HEK293T (cell line): ENCODE results near the gene CCDC179.

Source experiments
- CTCF ChIA-PET: fragments of 350-600 bp; formaldehyde crosslinking; extraction: SDS; loops from one replicate; lab custom pipeline; 2021; ENCODE audit warnings: antibody characterized with exemption, inconsistent platforms; lab: Yijun Ruan, JAX
- POLR2A ChIA-PET: fragments of 350-600 bp; formaldehyde crosslinking; extraction: SDS; loops from one replicate; lab custom pipeline; 2020; ENCODE audit warnings: antibody characterized with exemption, inconsistent platforms; lab: Yijun Ruan, JAX
- DNase-seq: peaks from one replicate; pipeline ENCODE4 v3.0.0; 2012; ENCODE audit warnings: mixed read lengths; ENCODE audit errors: extremely low spot score
- ARNT ChIP-seq: fragments of 450-650 bp; IDR thresholded peaks from 2 replicates; pipeline ENCODE4 v1.6.1; 2017; ENCODE audit warnings: mild to moderate bottlenecking
- BHLHE40 ChIP-seq: fragments of 450-650 bp; IDR thresholded peaks from 2 replicates; pipeline ENCODE4 v1.6.1; 2016; ENCODE audit warnings: mild to moderate bottlenecking, moderate library complexity, borderline replicate concordance
- ELF4 ChIP-seq: fragments of 450-650 bp; IDR thresholded peaks from 2 replicates; pipeline ENCODE4 v1.6.1; 2017; ENCODE audit warnings: antibody characterized with exemption
- FOXA1 ChIP-seq: fragments of 450-650 bp; IDR thresholded peaks from 2 replicates; pipeline ENCODE4 v1.6.1; 2016; ENCODE audit warnings: mild to moderate bottlenecking
- FOXK2 ChIP-seq: fragments of 450-650 bp; IDR thresholded peaks from 2 replicates; pipeline ENCODE4 v1.6.1; 2016; ENCODE audit warnings: mild to moderate bottlenecking
- FOXM1 ChIP-seq: fragments of 450-650 bp; IDR thresholded peaks from 2 replicates; pipeline ENCODE4 v1.6.1; 2017; ENCODE audit warnings: mild to moderate bottlenecking, borderline replicate concordance
- HDGF ChIP-seq: fragments of 450-650 bp; IDR thresholded peaks from 2 replicates; pipeline ENCODE4 v1.6.1; 2017; ENCODE audit warnings: antibody characterized with exemption, borderline replicate concordance
- L3MBTL2 ChIP-seq: fragments of 450-650 bp; conservative IDR thresholded peaks from 2 replicates; pipeline ENCODE4 v1.6.1; 2016; ENCODE audit warnings: mild to moderate bottlenecking
- LEF1 ChIP-seq: fragments of 450-650 bp; IDR thresholded peaks from 2 replicates; pipeline ENCODE4 v1.6.1; 2017; ENCODE audit warnings: mild to moderate bottlenecking, borderline replicate concordance
- NFRKB ChIP-seq: fragments of 450-650 bp; IDR thresholded peaks from 2 replicates; pipeline ENCODE4 v1.6.1; 2016; ENCODE audit warnings: mild to moderate bottlenecking, moderate library complexity
- PKNOX1 ChIP-seq: fragments of 450-650 bp; IDR thresholded peaks from 2 replicates; pipeline ENCODE4 v1.6.1; 2016
- SP1 ChIP-seq: fragments of 450-650 bp; IDR thresholded peaks from 2 replicates; pipeline ENCODE4 v1.6.1; 2017
- SUZ12 ChIP-seq: fragments of 450-650 bp; IDR thresholded peaks from 2 replicates; pipeline ENCODE4 v1.6.1; 2016; ENCODE audit warnings: mild to moderate bottlenecking
- TARDBP ChIP-seq: fragments of 450-650 bp; IDR thresholded peaks from 2 replicates; pipeline ENCODE4 v1.6.1; 2016
- ZNF384 ChIP-seq: fragments of 450-650 bp; IDR thresholded peaks from 2 replicates; pipeline ENCODE4 v1.6.1; 2016

The CCDC179 gene

GRCh38 chr11:22851477-22851876 lies 8.8 kb downstream of the CCDC179 start:
- ChIA-PET CTCF (no interaction called here), POLR2A (no interaction called here)
- no peak for TF ChIP-seq SUZ12
- DNase-seq = no peak

GRCh38 chr11:22846726-22847125 lies 13.5 kb downstream of the CCDC179 start:
- ChIA-PET POLR2A (no interaction called here), CTCF (no interaction called here)
- no peak for TF ChIP-seq ZNF384
- TF ChIP-seq L3MBTL2 = no peak
- no peak for TF ChIP-seq SUZ12
- TF ChIP-seq PKNOX1 = no peak
- no peak for DNase-seq

- POLR2A ChIA-PET = no interaction called here
- CTCF ChIA-PET = no interaction called here
- TF ChIP-seq SP1 = no peak
- no peak for TF ChIP-seq FOXA1
- TF ChIP-seq NFRKB = no peak
- TF ChIP-seq FOXK2 = no peak
- TF ChIP-seq ARNT = no peak
- TF ChIP-seq ZNF384 = no peak
- no peak for DNase-seq
Measured at GRCh38 chr11:22832315-22833015, 27.8 kb downstream of the CCDC179 start.

GRCh38 chr11:22830082-22830414 lies 30.2 kb downstream of the CCDC179 start:
- ChIA-PET CTCF (no interaction called here), POLR2A (interaction anchor here (0.9 to 1.2 kb wide), 2 partner anchors 19 to 42 kb away, joined by 4 read pairs; no protein-coding TSS in a partner anchor)
- DNase-seq = no peak
- no peak for TF ChIP-seq FOXK2
- TF ChIP-seq SUZ12 = no peak
- TF ChIP-seq BHLHE40 = no peak
- TF ChIP-seq HDGF = no peak
- no peak for TF ChIP-seq TARDBP
- no peak for TF ChIP-seq ARNT
- no peak for TF ChIP-seq FOXM1
- TF ChIP-seq LEF1 = no peak
- no peak for TF ChIP-seq PKNOX1
- TF ChIP-seq NFRKB = no peak
- TF ChIP-seq ELF4 = no peak
- no peak for TF ChIP-seq SP1
- TF ChIP-seq ZNF384 = no peak
- no peak for TF ChIP-seq FOXA1
- TF ChIP-seq L3MBTL2 = no peak

GRCh38 chr11:22829231-22830081 lies 30.8 kb downstream of the CCDC179 start, which contains the start of gene SVIP:
Gene SVIP (minus strand): TSS chr11:22829801. CDS start chr11:22829748, 53 bp downstream.
- ChIA-PET POLR2A (interaction anchor here (0.8 to 1.2 kb wide), 6 partner anchors 13 to 205 kb away, joined by 3 to 4 read pairs (median 4); no protein-coding TSS in a partner anchor), CTCF (interaction anchor here (0.6 to 1.1 kb wide), 2 partner anchors 11 to 906 kb away, joined by 3 read pairs; no protein-coding TSS in a partner anchor)
- TF ChIP-seq L3MBTL2 = peak; percentile 54
- TF ChIP-seq TARDBP = no peak
- peak; percentile 95 for DNase-seq

GRCh38 chr11:22828373-22828772 lies 31.9 kb downstream of the CCDC179 start:
- TF ChIP-seq ELF4 = no peak
- TF ChIP-seq FOXA1 = no peak
- TF ChIP-seq L3MBTL2 = no peak
- no peak for TF ChIP-seq BHLHE40
- TF ChIP-seq ZNF384 = no peak
- CTCF ChIA-PET = no interaction called here
- no peak for DNase-seq
- POLR2A ChIA-PET = interaction anchor here (0.7 to 1.1 kb wide), 4 partner anchors 12 to 234 kb away, joined by 3 to 4 read pairs (median 3); no protein-coding TSS in a partner anchor

GRCh38 chr11:22822203-22822602 lies 38.1 kb downstream of the CCDC179 start:
- ChIA-PET CTCF (no interaction called here), POLR2A (no interaction called here)
- no peak for TF ChIP-seq PKNOX1
- TF ChIP-seq TARDBP = no peak
- no peak for TF ChIP-seq ZNF384
- no peak for TF ChIP-seq ARNT
- no peak for TF ChIP-seq HDGF
- TF ChIP-seq L3MBTL2 = no peak
- no peak for TF ChIP-seq SUZ12
- no peak for TF ChIP-seq FOXK2
- TF ChIP-seq LEF1 = no peak
- no peak for DNase-seq
